ENCODE results near the gene ESPNL. TPM values are rescaled to one million over a fixed set of nuclear protein-coding genes. Genes with fewer than 3 reads are reported as not detected.

Gene ESPNL
- polyA plus RNA-seq, 3 donors from 2014 or later, result not detected

DNA sequence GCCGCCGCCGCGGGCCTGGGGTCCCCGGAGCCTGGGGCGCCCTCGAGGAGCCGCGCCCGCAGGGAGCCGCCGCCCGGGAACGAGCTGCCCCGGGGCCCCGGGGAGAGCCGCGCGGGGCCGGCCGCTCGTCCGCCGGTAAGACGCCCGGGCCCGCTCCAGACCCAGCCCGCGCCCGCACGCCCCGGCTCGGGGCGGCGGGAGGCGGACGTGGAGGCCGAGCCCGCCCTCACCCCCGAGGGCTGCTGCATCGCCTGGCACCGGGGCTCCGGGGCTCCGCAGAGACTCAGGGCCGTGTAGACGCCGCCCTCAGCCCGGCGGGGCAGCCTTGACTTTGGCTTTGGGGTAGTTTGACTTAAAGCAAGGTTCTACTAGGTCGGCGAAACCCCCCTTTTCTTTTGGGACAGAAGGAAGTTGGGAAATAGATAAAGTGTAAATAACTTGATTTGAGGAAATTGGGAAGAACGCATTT, 59.0 kb downstream of the ESPNL start:
- H3K27ac Mint-ChIP-seq, result peak overlapping the region in 1 of 6 donors; percentile 71
- peaks cover 2 to 8% (median 4%) of the 10 kb centered on the region in 3 donors for H3K27me3 Mint-ChIP-seq (ENCODE audit: low read depth in 3 of 3)
- no peaks in the 10 kb centered on the region for H3K9me3 Mint-ChIP-seq

DNA sequence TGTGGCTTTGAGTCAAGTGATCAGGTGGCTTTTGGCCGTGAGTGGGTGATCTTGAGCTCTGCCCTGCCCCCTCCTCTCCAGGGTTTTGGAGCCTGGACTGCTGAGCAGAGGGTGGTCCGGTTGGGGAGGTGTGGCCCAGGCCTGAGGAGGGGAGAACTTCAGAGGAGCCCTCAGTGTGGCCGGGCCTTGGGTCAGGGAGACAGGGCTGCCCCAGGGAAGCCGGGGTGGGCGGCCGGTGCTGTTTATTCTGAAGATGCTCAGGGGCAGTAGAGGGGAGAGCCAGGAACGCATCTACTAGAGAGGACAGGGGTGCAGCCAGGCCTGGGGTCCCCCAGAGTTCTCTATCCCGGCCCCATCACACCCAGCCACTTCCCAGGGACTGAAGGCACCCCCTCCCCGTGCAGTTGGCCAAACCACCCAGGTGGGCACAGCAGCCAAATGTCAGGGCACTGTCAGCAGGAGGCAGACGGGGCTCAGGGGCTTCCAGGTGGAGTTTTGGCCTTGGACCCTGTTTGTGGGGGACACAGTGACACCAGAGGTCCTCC, 59.6 kb downstream of the ESPNL start:
- no peaks in the 10 kb centered on the region for H3K36me3 Mint-ChIP-seq

More for the DNA sequence above, 59.0 kb downstream of the ESPNL start:
- no peaks in the 10 kb centered on the region for H3K36me3 Mint-ChIP-seq
- peaks cover 14 to 20% of the 10 kb centered on the region in 2 donors for H3K4me1 Mint-ChIP-seq
- peak overlapping the region; percentile 60 to 87 (median 78) for H3K4me3 Mint-ChIP-seq
- DNase-seq, result no peak

DNA sequence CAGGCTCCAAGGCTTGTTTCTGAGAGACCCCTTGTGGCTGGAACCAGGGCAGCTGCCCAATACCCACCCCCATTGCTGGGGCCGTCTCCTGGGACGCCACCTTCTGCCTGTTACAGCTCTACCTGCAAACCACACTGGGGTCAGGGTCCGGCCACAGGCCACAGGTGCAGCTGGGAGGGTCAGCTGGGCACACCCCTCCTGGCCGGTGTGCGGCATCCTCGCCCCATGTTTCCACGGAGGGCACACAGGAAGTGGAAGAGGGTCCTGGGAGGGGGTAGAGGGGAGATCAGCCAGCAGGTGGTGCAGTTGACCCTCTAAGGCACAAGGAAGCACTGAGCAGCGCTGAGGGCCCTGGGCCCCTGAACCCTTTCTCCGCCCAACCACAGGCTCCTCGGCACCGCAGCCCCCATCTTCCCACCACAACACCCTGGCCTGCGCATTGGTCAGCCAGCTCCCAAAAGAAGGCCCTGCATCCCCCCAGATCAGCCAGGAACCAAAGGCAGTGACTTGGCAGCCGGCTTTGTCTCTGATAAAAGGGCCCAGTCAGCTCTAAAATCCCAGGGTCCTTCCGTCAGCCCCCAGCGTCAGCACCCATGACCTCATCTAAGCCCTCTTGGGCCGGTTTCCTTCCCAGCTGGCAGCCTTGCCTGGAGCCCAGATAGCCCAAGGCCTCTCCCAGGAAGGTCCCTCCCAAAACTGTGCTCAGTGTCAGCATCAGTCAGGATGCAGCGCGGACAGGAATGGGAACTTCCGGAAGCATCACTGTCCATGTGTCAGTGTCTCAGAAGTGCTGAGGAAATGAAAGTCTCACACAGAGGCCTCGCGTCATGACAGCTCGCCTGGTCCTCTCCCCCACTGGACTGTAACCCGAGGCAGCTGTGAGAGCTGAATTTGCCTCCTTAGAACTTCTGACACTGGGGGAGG, 60.3 kb downstream of the ESPNL start:
- Mint-ChIP-seq H3K9me3 (no peaks in the 10 kb centered on the region), H3K4me1 (peaks cover 20 to 31% of the 10 kb centered on the region in 2 donors), H3K4me3 (peak overlapping the region in 4 of 5 donors; percentile 31 to 78 (median 70)), H3K36me3 (no peaks in the 10 kb centered on the region), H3K27me3 (ENCODE audit: low read depth in 3 of 3) (peaks cover 7 to 13% (median 8%) of the 10 kb centered on the region in 3 donors), H3K27ac (peak overlapping the region in 3 of 6 donors; percentile 35 to 78 (median 59))
- DNase-seq, result peak in 2 of 3 donors; percentile 25 to 46

More for the DNA sequence above, 59.6 kb downstream of the ESPNL start:
- no peak for DNase-seq
- H3K9me3 Mint-ChIP-seq, result no peaks in the 10 kb centered on the region
- peaks cover 4 to 9% (median 4%) of the 10 kb centered on the region in 3 donors for H3K27me3 Mint-ChIP-seq (ENCODE audit: low read depth in 3 of 3)
- peaks cover 15 to 24% of the 10 kb centered on the region in 2 donors for H3K4me1 Mint-ChIP-seq
- H3K4me3 Mint-ChIP-seq, result peak overlapping the region; percentile 60 to 87 (median 78)
- peak overlapping the region in 1 of 6 donors; percentile 71 for H3K27ac Mint-ChIP-seq

DNA sequence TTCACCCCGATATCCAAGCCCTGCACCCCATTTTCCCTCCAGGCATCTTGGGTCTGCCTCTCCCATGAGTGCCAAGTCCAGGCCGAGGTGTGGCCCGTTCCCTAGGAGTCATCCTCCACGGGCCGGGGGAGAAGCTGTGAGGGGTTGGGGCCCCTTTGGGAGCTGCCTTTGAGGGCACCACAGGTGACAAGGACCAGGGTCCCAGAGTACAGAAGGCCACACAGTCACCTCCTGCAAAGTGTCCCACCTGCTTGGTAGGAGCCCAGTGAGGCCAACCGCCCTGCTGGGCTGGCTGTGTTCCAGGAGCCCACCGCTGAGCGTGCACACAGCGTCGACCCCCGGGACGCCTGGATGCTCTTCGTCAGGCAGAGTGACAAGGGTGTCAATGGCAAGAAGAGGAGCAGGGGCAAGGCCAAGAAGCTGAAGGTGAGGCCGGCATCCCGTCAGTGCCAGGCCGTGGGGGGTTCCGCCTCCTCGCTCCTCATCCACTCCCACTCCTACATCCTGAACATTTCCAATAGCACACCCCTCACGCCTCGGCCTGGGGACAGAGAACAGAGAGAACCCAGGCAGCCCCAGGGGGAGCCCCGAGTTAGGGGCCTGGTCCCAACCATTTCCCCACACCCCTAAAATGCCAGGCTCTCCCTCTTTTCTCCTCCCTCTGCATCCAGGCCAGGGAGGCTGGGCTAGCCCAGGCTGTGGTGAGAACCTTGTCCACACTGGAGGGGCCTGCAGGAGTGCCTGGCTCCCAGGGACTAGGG, 61.3 kb downstream of the ESPNL start:
- peaks cover 7 to 13% (median 8%) of the 10 kb centered on the region in 3 donors for H3K27me3 Mint-ChIP-seq (ENCODE audit: low read depth in 3 of 3)
- H3K9me3 Mint-ChIP-seq, result no peaks in the 10 kb centered on the region
- H3K36me3 Mint-ChIP-seq, result no peaks in the 10 kb centered on the region
- DNase-seq, result no peak
- H3K4me3 Mint-ChIP-seq, result no peak overlapping the region
- H3K27ac Mint-ChIP-seq, result peak overlapping the region in 1 of 6 donors; percentile 44
- peaks cover 20 to 31% of the 10 kb centered on the region in 2 donors for H3K4me1 Mint-ChIP-seq

DNA sequence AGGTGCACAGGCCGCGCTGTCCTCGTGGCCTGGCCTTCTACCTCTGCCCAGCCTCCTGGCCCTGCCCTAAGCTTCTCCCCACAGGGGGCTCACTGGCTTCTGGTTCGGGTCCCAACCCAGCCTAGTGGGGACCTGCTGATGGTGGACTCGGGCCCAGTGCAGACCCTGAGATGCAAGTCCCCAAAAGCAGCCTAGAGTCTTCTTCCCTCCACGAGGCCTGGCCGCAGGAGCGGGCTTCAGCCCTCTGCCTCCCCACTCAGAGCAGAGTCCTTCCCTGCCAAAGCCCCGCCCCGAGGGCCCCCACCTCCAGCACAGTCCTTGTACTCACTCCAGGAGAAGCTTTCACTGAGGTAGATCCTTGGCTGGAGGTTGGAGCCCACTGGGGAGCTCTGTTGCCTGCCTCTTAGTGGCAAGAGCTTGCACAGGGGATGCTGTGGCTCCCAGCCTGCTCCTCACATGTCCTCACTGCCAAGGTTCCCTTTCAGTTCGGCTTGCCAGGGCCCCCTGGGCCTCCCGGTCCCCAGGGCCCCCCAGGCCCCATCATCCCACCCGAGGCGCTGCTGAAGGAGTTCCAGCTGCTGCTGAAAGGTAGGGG, 62.2 kb downstream of the ESPNL start:
- Mint-ChIP-seq H3K36me3 (no peaks in the 10 kb centered on the region), H3K9me3 (no peaks in the 10 kb centered on the region), H3K4me3 (no peak overlapping the region), H3K4me1 (peaks cover 20 to 31% of the 10 kb centered on the region in 2 donors), H3K27me3 (ENCODE audit: low read depth in 3 of 3) (peaks cover 7 to 10% (median 8%) of the 10 kb centered on the region in 3 donors), H3K27ac (no peak overlapping the region)
- DNase-seq, result no peak

DNA sequence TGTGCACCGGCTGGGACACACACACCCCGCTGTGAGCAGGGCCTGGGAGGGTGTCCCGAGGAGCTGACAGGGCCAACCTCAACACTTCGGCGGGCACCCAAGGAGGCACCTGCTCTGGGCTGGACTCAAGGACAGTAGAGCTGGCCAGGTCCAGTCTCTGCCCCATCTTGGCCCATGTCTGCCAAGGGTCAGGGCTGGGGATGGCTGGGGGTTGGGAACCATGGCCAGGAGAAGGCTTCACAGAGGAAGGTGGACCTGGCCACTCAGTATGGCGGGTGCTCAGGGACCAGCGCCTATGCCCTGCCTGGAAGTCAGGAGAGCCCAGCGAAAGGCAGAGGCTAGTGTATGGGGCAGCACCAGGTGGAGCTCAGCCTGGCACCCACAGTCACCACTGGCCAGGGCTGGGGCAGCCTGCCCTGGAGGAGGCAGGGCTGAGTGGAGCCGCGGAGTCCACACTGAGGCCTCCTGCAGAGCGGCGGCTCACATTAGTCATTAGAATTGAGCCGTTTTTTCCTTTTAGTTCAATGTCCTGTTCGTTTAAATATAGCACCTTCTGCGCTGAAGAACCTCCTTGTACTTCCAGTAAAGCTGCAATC, 62.8 kb downstream of the ESPNL start:
- Mint-ChIP-seq H3K9me3 (no peaks in the 10 kb centered on the region), H3K4me3 (peak overlapping the region in 2 of 5 donors; percentile 42 to 61), H3K36me3 (no peaks in the 10 kb centered on the region), H3K27me3 (ENCODE audit: low read depth in 3 of 3) (peaks cover 7 to 10% (median 8%) of the 10 kb centered on the region in 3 donors), H3K4me1 (peaks cover 20 to 35% of the 10 kb centered on the region in 2 donors), H3K27ac (no peak overlapping the region)
- DNase-seq, result no peak

DNA sequence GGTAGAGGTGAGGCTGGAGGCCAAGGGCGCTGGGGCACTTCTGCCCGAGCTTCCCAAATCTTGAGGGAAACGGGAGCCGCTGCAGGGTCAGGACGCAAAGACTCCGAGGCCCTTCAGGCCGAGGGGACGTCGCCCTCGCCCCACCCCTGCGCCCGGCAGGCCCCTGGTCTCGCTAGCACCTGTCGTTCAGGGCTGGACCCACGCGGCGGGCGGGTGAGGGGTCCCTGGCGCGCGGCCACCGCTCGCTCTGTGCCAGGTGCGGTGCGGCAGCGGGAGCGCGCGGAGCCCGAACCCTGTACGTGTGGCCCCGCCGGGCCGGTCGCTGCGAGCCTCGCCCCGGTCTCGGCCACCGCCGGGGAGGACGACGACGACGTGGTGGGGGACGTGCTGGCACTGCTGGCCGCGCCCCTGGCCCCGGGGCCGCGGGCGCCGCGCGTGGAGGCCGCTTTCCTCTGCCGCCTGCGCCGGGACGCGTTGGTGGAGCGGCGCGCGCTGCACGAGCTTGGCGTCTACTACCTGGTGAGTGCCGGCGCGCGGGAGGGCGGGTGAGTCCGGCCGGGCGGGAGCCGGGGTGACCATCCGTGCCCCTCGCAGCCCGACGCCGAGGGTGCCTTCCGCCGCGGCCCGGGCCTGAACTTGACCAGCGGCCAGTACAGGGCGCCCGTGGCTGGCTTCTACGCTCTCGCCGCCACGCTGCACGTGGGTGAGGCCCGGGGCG, 63.5 kb downstream of the ESPNL start:
- peak overlapping the region in 2 of 5 donors; percentile 42 to 61 for H3K4me3 Mint-ChIP-seq
- H3K36me3 Mint-ChIP-seq, result peaks cover 0 to 2% (median 2%) of the 10 kb centered on the region in 3 donors
- DNase-seq, result no peak
- no peak overlapping the region for H3K27ac Mint-ChIP-seq
- H3K27me3 Mint-ChIP-seq (ENCODE audit: low read depth in 3 of 3), result peaks cover 7 to 10% (median 8%) of the 10 kb centered on the region in 3 donors
- H3K4me1 Mint-ChIP-seq, result peaks cover 24 to 40% of the 10 kb centered on the region in 2 donors
- H3K9me3 Mint-ChIP-seq, result no peaks in the 10 kb centered on the region

DNA sequence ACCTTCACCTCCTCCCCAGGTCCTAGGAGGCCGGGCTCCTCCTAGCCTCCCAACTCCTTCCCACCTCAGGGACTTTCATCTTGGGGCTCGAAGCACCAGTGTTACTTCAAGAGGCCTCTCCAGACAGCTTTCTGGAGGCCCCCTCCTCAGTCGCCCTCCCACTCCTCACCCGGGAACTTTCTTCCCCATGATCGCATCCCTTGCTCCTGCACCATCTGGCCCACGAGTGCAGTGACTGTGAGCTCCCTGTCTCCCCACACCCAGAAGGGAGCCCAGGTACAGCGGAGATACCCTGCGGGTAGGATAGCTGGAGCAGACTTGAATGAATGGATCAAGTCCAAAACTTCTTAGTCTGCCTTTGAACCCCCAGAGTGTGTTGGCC, 64.8 kb downstream of the ESPNL start:
- Mint-ChIP-seq H3K27me3 (ENCODE audit: low read depth in 3 of 3) (peaks cover 5 to 7% (median 5%) of the 10 kb centered on the region in 3 donors), H3K27ac (peak overlapping the region in 2 of 6 donors; percentile 28 to 48)

DNA sequence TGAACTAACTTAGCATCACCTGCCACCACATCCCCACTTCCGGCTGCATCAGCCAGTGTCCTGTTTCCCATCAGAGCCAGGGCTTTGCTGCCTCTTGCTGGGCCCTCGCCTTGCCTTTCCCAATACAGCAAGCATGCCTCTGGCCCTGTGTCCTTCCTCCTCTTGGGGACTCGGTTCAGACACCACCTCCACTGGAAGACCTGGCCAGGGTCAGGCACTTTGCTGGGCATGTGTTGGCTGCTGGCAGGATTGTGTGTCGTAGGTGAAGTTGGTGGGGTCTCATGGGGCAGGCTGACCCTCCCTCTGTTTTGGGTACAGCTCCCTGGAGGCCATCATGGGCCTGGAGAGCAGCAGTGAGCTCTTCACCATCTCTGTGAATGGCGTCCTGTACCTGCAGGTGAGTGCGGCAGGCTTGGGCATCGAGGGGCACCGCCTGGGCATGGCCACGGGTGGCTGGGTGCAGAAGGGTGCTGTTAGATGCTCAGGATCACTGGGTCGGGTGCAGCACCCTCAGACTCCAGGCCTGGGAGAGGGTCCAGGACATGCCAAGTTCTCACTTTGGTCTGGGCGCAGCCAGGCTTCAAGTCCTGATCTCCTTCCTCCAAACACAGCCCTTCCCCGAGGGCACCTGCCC, 65.3 kb downstream of the ESPNL start:
- Mint-ChIP-seq H3K4me3 (peak overlapping the region in 3 of 5 donors; percentile 30 to 77 (median 58)), H3K9me3 (no peaks in the 10 kb centered on the region), H3K27me3 (ENCODE audit: low read depth in 3 of 3) (peaks cover 5 to 7% (median 5%) of the 10 kb centered on the region in 3 donors), H3K36me3 (peaks cover 5 to 11% (median 9%) of the 10 kb centered on the region in 3 donors), H3K4me1 (peaks cover 31 to 47% of the 10 kb centered on the region in 2 donors), H3K27ac (peak overlapping the region in 2 of 6 donors; percentile 55 to 78)
- DNase-seq, result no peak

More for the DNA sequence above, 64.8 kb downstream of the ESPNL start:
- peaks cover 29 to 45% of the 10 kb centered on the region in 2 donors for H3K4me1 Mint-ChIP-seq
- H3K9me3 Mint-ChIP-seq, result no peaks in the 10 kb centered on the region
- H3K36me3 Mint-ChIP-seq, result peaks cover 2 to 8% (median 7%) of the 10 kb centered on the region in 3 donors
- DNase-seq, result no peak
- H3K4me3 Mint-ChIP-seq, result peak overlapping the region in 3 of 5 donors; percentile 39 to 77 (median 58)

DNA sequence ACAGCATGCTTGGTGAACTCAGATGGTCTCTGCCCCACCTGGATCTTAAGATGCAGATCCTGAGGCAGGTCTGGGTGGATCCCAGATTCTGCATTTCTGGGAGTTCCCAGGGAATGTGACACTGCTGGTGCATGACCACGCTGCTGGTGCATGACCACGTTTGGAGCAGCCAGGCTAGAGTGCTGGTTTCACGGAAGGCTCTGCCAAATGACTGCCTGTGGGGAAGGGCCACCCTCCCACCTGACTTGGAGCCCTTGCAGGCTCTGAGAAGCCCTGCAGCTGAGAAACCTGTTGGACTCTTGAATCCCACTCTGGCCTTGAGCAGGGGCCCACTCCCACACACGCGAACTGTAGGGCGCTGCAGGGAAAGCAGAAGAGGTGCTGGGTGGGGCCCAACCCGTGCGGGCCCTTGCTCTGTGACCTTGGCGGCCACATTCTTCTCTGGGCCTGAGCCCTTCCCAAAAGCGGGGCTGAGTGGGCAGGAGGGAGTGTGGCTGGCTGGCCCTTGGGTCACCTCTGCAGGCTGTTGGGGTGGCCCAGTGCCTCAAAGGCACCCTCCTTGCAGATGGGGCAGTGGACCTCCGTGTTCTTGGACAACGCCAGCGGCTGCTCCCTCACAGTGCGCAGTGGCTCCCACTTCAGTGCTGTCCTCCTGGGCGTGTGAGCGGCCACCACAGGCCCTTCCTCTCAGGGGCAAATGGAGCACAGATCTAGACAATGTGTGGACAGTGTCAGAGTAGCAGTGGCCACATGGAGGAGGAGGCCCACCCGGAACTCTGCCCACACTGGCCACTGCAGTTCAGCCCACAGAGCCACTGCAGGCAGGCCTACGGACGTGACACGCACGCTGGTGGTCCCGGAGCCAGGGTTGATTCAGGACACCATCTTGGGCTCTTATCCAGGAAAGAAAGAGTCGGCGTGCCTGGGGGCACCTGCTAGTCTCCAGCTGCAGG, 66.5 kb downstream of the ESPNL start:
- peaks cover 5 to 10% (median 7%) of the 10 kb centered on the region in 3 donors for H3K27me3 Mint-ChIP-seq (ENCODE audit: low read depth in 3 of 3)
- H3K4me1 Mint-ChIP-seq, result peaks cover 38 to 49% of the 10 kb centered on the region in 2 donors
- H3K4me3 Mint-ChIP-seq, result no peak overlapping the region
- no peak for DNase-seq
- peaks cover 10 to 17% (median 12%) of the 10 kb centered on the region in 3 donors for H3K36me3 Mint-ChIP-seq
- H3K27ac Mint-ChIP-seq, result peak overlapping the region in 1 of 6 donors; percentile 55
- H3K9me3 Mint-ChIP-seq, result no peaks in the 10 kb centered on the region

DNA sequence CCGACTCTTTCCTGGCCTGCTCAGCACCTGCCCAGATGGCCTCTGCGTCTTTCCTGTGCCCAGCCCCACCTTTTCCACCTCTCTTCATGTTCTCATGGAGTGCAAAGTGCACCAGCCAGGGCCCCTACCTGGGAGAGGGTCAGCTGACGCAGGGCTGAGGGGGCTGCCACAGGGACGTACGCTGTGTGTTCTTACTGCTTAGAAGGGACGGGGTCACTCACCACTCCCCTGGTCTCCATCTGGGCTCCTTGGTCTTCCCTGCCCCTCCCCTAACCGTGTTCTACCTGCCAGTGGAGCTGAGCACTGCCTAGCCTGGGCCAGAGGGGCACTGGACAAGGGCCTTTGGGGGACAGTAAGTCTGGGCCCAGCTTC, 67.2 kb downstream of the ESPNL start:
- Mint-ChIP-seq H3K9me3 (no peaks in the 10 kb centered on the region), H3K36me3 (peaks cover 10 to 23% (median 15%) of the 10 kb centered on the region in 3 donors), H3K4me1 (peaks cover 45 to 56% of the 10 kb centered on the region in 2 donors), H3K4me3 (no peak overlapping the region), H3K27ac (peak overlapping the region in 2 of 6 donors; percentile 45 to 46), H3K27me3 (ENCODE audit: low read depth in 3 of 3) (peaks cover 5 to 13% (median 7%) of the 10 kb centered on the region in 3 donors)
- DNase-seq, result no peak
